ENCODE data around the gene ZDHHC8.

DNA sequence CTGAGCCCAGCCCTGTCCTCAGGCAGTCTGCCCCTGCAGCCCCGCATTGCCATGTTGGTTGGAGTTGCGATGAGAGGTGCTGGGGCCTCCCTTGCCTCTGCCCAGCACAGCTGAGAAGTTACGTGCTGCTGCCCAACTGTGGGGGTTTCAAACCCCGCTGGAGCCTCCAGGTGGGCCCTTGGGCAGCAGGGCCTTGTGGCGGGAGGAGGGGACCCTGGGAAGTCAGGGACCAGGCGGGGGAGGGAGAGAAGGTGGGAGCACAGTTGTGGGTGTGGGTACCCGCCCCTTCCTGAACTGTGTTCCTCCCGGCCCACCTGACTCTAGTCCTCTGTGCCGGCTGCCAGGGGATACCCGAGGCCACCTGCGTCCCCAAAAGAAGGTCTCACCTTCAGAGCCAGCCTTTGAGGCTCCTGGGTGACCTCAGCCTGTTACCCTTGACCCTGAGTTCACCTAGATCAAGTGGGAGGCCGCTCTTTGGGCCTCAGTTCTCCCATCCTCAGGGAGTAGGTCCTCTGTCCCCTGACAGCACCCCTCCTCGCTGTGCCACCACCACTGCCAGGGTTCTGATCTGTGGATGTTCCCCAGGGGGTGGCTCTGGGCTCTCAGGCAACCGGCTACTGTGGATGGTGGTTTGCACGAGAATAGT lies 26.9 kb downstream of the ZDHHC8 start:
- TF ChIP-seq, protein P1, sequence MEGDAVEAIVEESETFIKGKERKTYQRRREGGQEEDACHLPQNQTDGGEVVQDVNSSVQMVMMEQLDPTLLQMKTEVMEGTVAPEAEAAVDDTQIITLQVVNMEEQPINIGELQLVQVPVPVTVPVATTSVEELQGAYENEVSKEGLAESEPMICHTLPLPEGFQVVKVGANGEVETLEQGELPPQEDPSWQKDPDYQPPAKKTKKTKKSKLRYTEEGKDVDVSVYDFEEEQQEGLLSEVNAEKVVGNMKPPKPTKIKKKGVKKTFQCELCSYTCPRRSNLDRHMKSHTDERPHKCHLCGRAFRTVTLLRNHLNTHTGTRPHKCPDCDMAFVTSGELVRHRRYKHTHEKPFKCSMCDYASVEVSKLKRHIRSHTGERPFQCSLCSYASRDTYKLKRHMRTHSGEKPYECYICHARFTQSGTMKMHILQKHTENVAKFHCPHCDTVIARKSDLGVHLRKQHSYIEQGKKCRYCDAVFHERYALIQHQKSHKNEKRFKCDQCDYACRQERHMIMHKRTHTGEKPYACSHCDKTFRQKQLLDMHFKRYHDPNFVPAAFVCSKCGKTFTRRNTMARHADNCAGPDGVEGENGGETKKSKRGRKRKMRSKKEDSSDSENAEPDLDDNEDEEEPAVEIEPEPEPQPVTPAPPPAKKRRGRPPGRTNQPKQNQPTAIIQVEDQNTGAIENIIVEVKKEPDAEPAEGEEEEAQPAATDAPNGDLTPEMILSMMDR (IDR thresholded peaks at IDR 0.05): no peak
- no peak for TF ChIP-seq POLR2A (IDR thresholded peaks at IDR 0.05)
